Caki2 (cell line): ENCODE data around the gene KRT40. TPM values are rescaled to one million over a fixed set of nuclear protein-coding genes. Genes with fewer than 3 reads are reported as not detected.
"Not testable (repeated sequence)": the region's sequence is repeated elsewhere in the genome, so short reads cannot be mapped to it uniquely, and the experiment has no call there.

ENCODE experiments used
- DNase-seq: peaks from one replicate; pipeline ENCODE4 v3.0.0-alpha.2; 2015; ENCODE audit warnings: low read depth
- in situ Hi-C: cut with HindIII; loops from 2 replicates; pipeline ENCODE4 v1.10.0; 2016; ENCODE audit warnings: low sequenced_read_pairs, low pct_unique_long_range_greater_than_20kb, mixed read lengths
- total RNA-seq: library from RNA; depleted of rRNA; stranded (reverse); fragments of >200 nt; shearing (Covaris generic); gene quantifications from 2 replicates; pipeline ENCODE4 v1.2.3, GENCODE V29; 2014; ENCODE audit warnings: low replicate concordance

Gene KRT40
- total RNA-seq, 1 experiment from 2014 or later = not detected

- no peak for DNase-seq
- in situ Hi-C loops = no loop called here
These were observed 18.7 kb upstream of the KRT40 start for GRCh38 chr17:41002814-41003213.

- in situ Hi-C loops = no loop called here
- DNase-seq = no peak
These were observed 17.7 kb upstream of the KRT40 start for GRCh38 chr17:41001795-41002194.

GRCh38 chr17:40999563-40999962 is 15.4 kb upstream of the KRT40 start, which contains the start of gene KRTAP3-2:
Gene KRTAP3-2, minus strand, starts transcription at chr17:40999906. Its CDS starts 53 bp downstream, at chr17:40999853.
- in situ Hi-C loops, DNase-seq: not testable (repeated sequence)

- DNase-seq = no peak
- in situ Hi-C loops = no loop called here
These were observed 13.2 kb upstream of the KRT40 start for GRCh38 chr17:40997361-40997760.

GRCh38 chr17:40996829-40997228 is 12.7 kb upstream of the KRT40 start:
- DNase-seq = no peak
- in situ Hi-C loops = no loop called here

GRCh38 chr17:40995116-40995515 is 11.0 kb upstream of the KRT40 start:
- in situ Hi-C loops = no loop called here
- DNase-seq = no peak

GRCh38 chr17:40993839-40994238 is 9.7 kb upstream of the KRT40 start, which contains the start of gene KRTAP3-3:
Gene KRTAP3-3, minus strand, starts transcription at chr17:40994164. Its CDS starts 67 bp downstream, at chr17:40994097.
- in situ Hi-C loops = no loop called here

GRCh38 chr17:40993084-40993483 is 9.0 kb upstream of the KRT40 start:
- DNase-seq = no peak
- in situ Hi-C loops = no loop called here

More at GRCh38 chr17:40993839-40994238, 9.7 kb upstream of the KRT40 start, which contains the start of gene KRTAP3-3:
- DNase-seq = no peak

GRCh38 chr17:40992666-40993065 is 8.5 kb upstream of the KRT40 start:
- in situ Hi-C loops = no loop called here
- DNase-seq = no peak

GRCh38 chr17:40986920-40987319 is 2.8 kb upstream of the KRT40 start:
- no peak for DNase-seq
- in situ Hi-C loops = no loop called here

GRCh38 chr17:40981115-40981514 is 3.0 kb downstream of the KRT40 start:
- in situ Hi-C loops = no loop called here
- no peak for DNase-seq

- no peak for DNase-seq
- in situ Hi-C loops = no loop called here
These were observed 3.5 kb downstream of the KRT40 start for GRCh38 chr17:40980596-40980995.

- no peak for DNase-seq
- in situ Hi-C loops = no loop called here
These were observed 4.0 kb downstream of the KRT40 start for GRCh38 chr17:40980117-40980516.

- no peak for DNase-seq
- in situ Hi-C loops = no loop called here
These were observed 5.5 kb downstream of the KRT40 start for GRCh38 chr17:40978575-40979151.

GRCh38 chr17:40975516-40975915 is 8.6 kb downstream of the KRT40 start:
- in situ Hi-C loops = no loop called here
- no peak for DNase-seq

- in situ Hi-C loops = no loop called here
- no peak for DNase-seq
These were observed 9.8 kb downstream of the KRT40 start for GRCh38 chr17:40974366-40974765.

GRCh38 chr17:40967582-40967981 is 16.5 kb downstream of the KRT40 start:
- in situ Hi-C loops = no loop called here
- no peak for DNase-seq

GRCh38 chr17:40966848-40967247 is 17.3 kb downstream of the KRT40 start, which contains the start of gene KRT39:
Gene KRT39, minus strand, starts transcription at chr17:40966948. Its CDS starts 92 bp downstream, at chr17:40966856.
- DNase-seq = no peak
- in situ Hi-C loops = no loop called here

GRCh38 chr17:40963838-40964237 is 20.3 kb downstream of the KRT40 start:
- no peak for DNase-seq
- in situ Hi-C loops = no loop called here

GRCh38 chr17:40962059-40962561 is 22.0 kb downstream of the KRT40 start:
- DNase-seq = no peak
- in situ Hi-C loops = no loop called here
